GM12891 (cell line): ENCODE measurements around the gene OR10D3.

Experiments used
- POLR2A ChIP-seq: IDR thresholded peaks from 2 replicates; pipeline ENCODE4 v1.6.1; 2011; ENCODE audit warnings: low read depth, low read length, control low read depth
- TAF1 ChIP-seq: IDR thresholded peaks from 2 replicates; pipeline ENCODE4 v1.6.1; 2011; ENCODE audit warnings: low read depth, low read length, control low read depth

GRCh38 chr11:124193221-124194010, 10.3 kb downstream of the OR10D3 start:
- TF ChIP-seq TAF1 (no peak), POLR2A (no peak)
